B cell (primary cell): Measurements from ENCODE around the gene CDH12.

Experiments
- CTCF ChIP-seq: fragments of 200-600 bp; IDR thresholded peaks from one replicate; pipeline ENCODE4 v1.8.0; 2022; ENCODE audit warnings: antibody characterized with exemption, mild to moderate bottlenecking
- EZH2 ChIP-seq: IDR thresholded peaks from 2 replicates; pipeline ENCODE4 v1.6.1; 2012; ENCODE audit warnings: borderline replicate concordance, low read depth, mild to moderate bottlenecking, moderate library complexity, low read length; ENCODE audit not compliant: insufficient read depth, poor library complexity, severe bottlenecking

DNA sequence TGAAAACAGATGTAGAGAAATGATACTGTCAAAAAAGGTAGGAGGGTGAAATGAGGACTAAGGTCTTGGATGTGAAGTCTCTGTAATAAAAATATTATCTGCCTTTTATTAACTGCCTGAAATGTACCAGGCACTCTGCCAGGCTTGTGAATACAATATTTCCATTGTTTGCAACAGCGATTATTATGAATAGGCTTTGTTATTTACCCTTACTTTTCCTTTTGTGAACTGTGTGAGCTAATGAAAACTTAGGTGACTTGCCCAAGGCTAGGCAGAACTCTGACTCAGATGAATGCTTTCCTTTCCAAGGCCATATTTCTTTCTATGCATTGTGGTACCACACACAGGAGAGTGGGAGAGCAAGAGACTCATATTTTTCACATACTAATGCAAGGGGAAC, 204.1 kb downstream of the CDH12 start:
- TF ChIP-seq CTCF = no peak
- no peak for TF ChIP-seq EZH2
